ENCODE data around the gene COL4A2. TPM values are rescaled to one million over a fixed set of nuclear protein-coding genes. Genes with fewer than 3 reads are reported as not detected.

The COL4A2 gene
- total RNA-seq, 3 donors from 2014 or later (not counting 1 experiment from before 2014, with no cell fraction given): not detected

- H3K36me3 Mint-ChIP-seq: no peaks in the 10 kb centered on the region
- no peak for DNase-seq
- Histone ChIP-seq H3K4me3 (ENCODE audit: low read length) (no peak overlapping the region), H3K36me3 (ENCODE audit: control insufficient read depth, insufficient read depth, low read length) (no peaks in the 10 kb centered on the region), H3K9me3 (ENCODE audit: control insufficient read depth, insufficient read depth, low read length) (no peaks in the 10 kb centered on the region), H3K27me3 (ENCODE audit: control insufficient read depth, insufficient read depth, low read length) (peaks cover 13% of the 10 kb centered on the region), H3K4me1 (ENCODE audit: control insufficient read depth, insufficient read depth, low read length) (no peaks in the 10 kb centered on the region), H3K27ac (ENCODE audit: low read length) (no peak overlapping the region)
- no peak for TF ChIP-seq CTCF (IDR thresholded peaks at IDR 0.05)
- H3K4me3 Mint-ChIP-seq: no peak overlapping the region
- H3K27me3 Mint-ChIP-seq (ENCODE audit: low read depth in 2 of 2): peaks cover 24 to 65% of the 10 kb centered on the region in 2 donors
- intact Hi-C loops (cut with micrococcal nuclease): no loop called here
- no peak for ATAC-seq
- WGBS (ENCODE audit: insufficient coverage): 88% methylated on average over 7 of the region's 7 CpGs
- H3K27ac Mint-ChIP-seq: no peak overlapping the region
- H3K9me3 Mint-ChIP-seq: no peaks in the 10 kb centered on the region
- H3K4me1 Mint-ChIP-seq: peaks cover 0 to 3% of the 10 kb centered on the region in 2 donors
These were observed 109.3 kb downstream of the COL4A2 start for GRCh38 chr13:110416131-110417025.

GRCh38 chr13:110418944-110419343 lies 111.9 kb downstream of the COL4A2 start:
- WGBS (ENCODE audit: insufficient coverage): 58% methylated on average over 8 of the region's 9 CpGs
- H3K36me3 ChIP-seq (ENCODE audit: control insufficient read depth, insufficient read depth, low read length): no peaks in the 10 kb centered on the region
- no peak overlapping the region for H3K4me3 Mint-ChIP-seq
- H3K27me3 ChIP-seq (ENCODE audit: control insufficient read depth, insufficient read depth, low read length): peaks cover 13% of the 10 kb centered on the region
- no peaks in the 10 kb centered on the region for H3K9me3 ChIP-seq (ENCODE audit: control insufficient read depth, insufficient read depth, low read length)
- H3K4me1 Mint-ChIP-seq: peaks cover 0 to 11% of the 10 kb centered on the region in 2 donors
- no peak overlapping the region for H3K27ac ChIP-seq (ENCODE audit: low read length)
- H3K27ac Mint-ChIP-seq: no peak overlapping the region
- no peaks in the 10 kb centered on the region for H3K36me3 Mint-ChIP-seq
- ATAC-seq: no peak
- DNase-seq: no peak
- intact Hi-C loops (cut with micrococcal nuclease): no loop called here
- H3K9me3 Mint-ChIP-seq: no peaks in the 10 kb centered on the region
- peaks cover 33 to 74% of the 10 kb centered on the region in 2 donors for H3K27me3 Mint-ChIP-seq (ENCODE audit: low read depth in 2 of 2)
- TF ChIP-seq CTCF (IDR thresholded peaks at IDR 0.05): no peak
- no peak overlapping the region for H3K4me3 ChIP-seq (ENCODE audit: low read length)
- no peaks in the 10 kb centered on the region for H3K4me1 ChIP-seq (ENCODE audit: control insufficient read depth, insufficient read depth, low read length)

GRCh38 chr13:110419381-110419791 lies 112.3 kb downstream of the COL4A2 start:
- no peak for ATAC-seq
- 83% methylated on average over 12 of the region's 14 CpGs for WGBS (ENCODE audit: insufficient coverage)
- no peaks in the 10 kb centered on the region for H3K36me3 ChIP-seq (ENCODE audit: control insufficient read depth, insufficient read depth, low read length)
- TF ChIP-seq CTCF (IDR thresholded peaks at IDR 0.05): no peak
- H3K36me3 Mint-ChIP-seq: no peaks in the 10 kb centered on the region
- peaks cover 13% of the 10 kb centered on the region for H3K27me3 ChIP-seq (ENCODE audit: control insufficient read depth, insufficient read depth, low read length)
- intact Hi-C loops (cut with micrococcal nuclease): no loop called here
- H3K4me1 Mint-ChIP-seq: peaks cover 0 to 11% of the 10 kb centered on the region in 2 donors
- peaks cover 34 to 76% of the 10 kb centered on the region in 2 donors for H3K27me3 Mint-ChIP-seq (ENCODE audit: low read depth in 2 of 2)
- DNase-seq: no peak
- H3K27ac ChIP-seq (ENCODE audit: low read length): no peak overlapping the region
- H3K4me3 ChIP-seq (ENCODE audit: low read length): no peak overlapping the region
- H3K27ac Mint-ChIP-seq: no peak overlapping the region
- H3K4me1 ChIP-seq (ENCODE audit: control insufficient read depth, insufficient read depth, low read length): no peaks in the 10 kb centered on the region
- no peaks in the 10 kb centered on the region for H3K9me3 ChIP-seq (ENCODE audit: control insufficient read depth, insufficient read depth, low read length)
- no peak overlapping the region for H3K4me3 Mint-ChIP-seq
- no peaks in the 10 kb centered on the region for H3K9me3 Mint-ChIP-seq

Measured in natural killer cell (primary cell).